Activated T-cell treated with anti-CD3 and anti-CD28 coated beads for 24 hours (primary cell): ENCODE measurements around the gene ABCA13.

Experiments used
- DNase-seq: peaks from one replicate; pipeline ENCODE4 v3.0.0-alpha.2; 2020; ENCODE audit warnings: low read depth

Gene ABCA13

GRCh38 chr7:48525736-48526732, 354.8 kb downstream of the ABCA13 start:
- no peak for DNase-seq

- DNase-seq, result no peak
These were observed 357.4 kb downstream of the ABCA13 start for GRCh38 chr7:48528646-48529045.

- no peak for DNase-seq
These were observed 366.3 kb downstream of the ABCA13 start for GRCh38 chr7:48537561-48537960.

- no peak for DNase-seq
These were observed 369.5 kb downstream of the ABCA13 start for GRCh38 chr7:48540746-48541145.

- no peak for DNase-seq
These were observed 377.4 kb downstream of the ABCA13 start for GRCh38 chr7:48548667-48549066.

GRCh38 chr7:48551652-48552051, 380.4 kb downstream of the ABCA13 start:
- no peak for DNase-seq

- no peak for DNase-seq
These were observed 392.1 kb downstream of the ABCA13 start for GRCh38 chr7:48563334-48563733.

- DNase-seq, result no peak
These were observed 404.3 kb downstream of the ABCA13 start for GRCh38 chr7:48575516-48575915.

- DNase-seq, result no peak
These were observed 416.2 kb downstream of the ABCA13 start for GRCh38 chr7:48587475-48587874.

- DNase-seq, result no peak
These were observed 423.1 kb downstream of the ABCA13 start for GRCh38 chr7:48594349-48594748.

- no peak for DNase-seq
These were observed 424.5 kb downstream of the ABCA13 start for GRCh38 chr7:48595756-48596155.

GRCh38 chr7:48610705-48611104, 439.4 kb downstream of the ABCA13 start:
- no peak for DNase-seq

GRCh38 chr7:48611993-48612392, 440.7 kb downstream of the ABCA13 start:
- no peak for DNase-seq

- no peak for DNase-seq
These were observed 446.2 kb downstream of the ABCA13 start for GRCh38 chr7:48617508-48617907.

GRCh38 chr7:48617993-48618392, 446.7 kb downstream of the ABCA13 start:
- no peak for DNase-seq

GRCh38 chr7:48621076-48621475, 449.8 kb downstream of the ABCA13 start:
- DNase-seq, result no peak

- no peak for DNase-seq
These were observed 455.9 kb downstream of the ABCA13 start for GRCh38 chr7:48627164-48627563.

GRCh38 chr7:48628793-48629349, 457.6 kb downstream of the ABCA13 start:
- DNase-seq, result no peak

- DNase-seq, result no peak
These were observed 462.9 kb downstream of the ABCA13 start for GRCh38 chr7:48634116-48634632.

GRCh38 chr7:48635796-48636195, 464.5 kb downstream of the ABCA13 start:
- DNase-seq, result no peak

- no peak for DNase-seq
These were observed 465.2 kb downstream of the ABCA13 start for GRCh38 chr7:48636391-48637015.

- DNase-seq, result no peak
These were observed 466.1 kb downstream of the ABCA13 start for GRCh38 chr7:48637382-48637781.

- no peak for DNase-seq
These were observed 466.8 kb downstream of the ABCA13 start for GRCh38 chr7:48638041-48638440.
